SK-N-SH treated with all-trans-retinoic acid at 6 μM for 48 hours (cell line): Measurements from ENCODE around the gene CCNJL.

Experiments
- CREB5 ChIP-seq: fragments of 250-450 bp; sonication (Bioruptor Pico); IDR thresholded peaks from 2 replicates; pipeline ENCODE4 v1.5.1; 2020; ENCODE audit warnings: low read depth, mild to moderate bottlenecking, moderate library complexity
- ESRRG ChIP-seq: fragments of 250-450 bp; sonication (Bioruptor Pico); IDR thresholded peaks from 2 replicates; pipeline ENCODE4 v1.6.1; 2021; ENCODE audit warnings: mild to moderate bottlenecking
- GLIS3 ChIP-seq: fragments of 250-450 bp; sonication (Bioruptor Pico); IDR thresholded peaks from 2 replicates; pipeline ENCODE4 v1.5.0; 2020; ENCODE audit warnings: mild to moderate bottlenecking, moderate library complexity
- OSR1 ChIP-seq: fragments of 250-450 bp; sonication (Bioruptor Pico); IDR thresholded peaks from 2 replicates; pipeline ENCODE4 v1.8.0; 2022; ENCODE audit warnings: moderate library complexity, mild to moderate bottlenecking, inconsistent platforms
- PATZ1 ChIP-seq: fragments of 250-450 bp; sonication (Bioruptor Pico); IDR thresholded peaks from 2 replicates; pipeline ENCODE4 v1.8.0; 2020; ENCODE audit warnings: mild to moderate bottlenecking, moderate library complexity, borderline replicate concordance
- SNAI2 ChIP-seq: fragments of 250-450 bp; sonication (Bioruptor Pico); IDR thresholded peaks from 2 replicates; pipeline ENCODE4 v1.5.0; 2020; ENCODE audit warnings: mild to moderate bottlenecking, moderate library complexity
- ZFP3 ChIP-seq: fragments of 250-450 bp; sonication (Bioruptor Pico); IDR thresholded peaks from 2 replicates; pipeline ENCODE4 v1.5.0; 2020; ENCODE audit warnings: mild to moderate bottlenecking, moderate library complexity
- ZNF565 ChIP-seq: fragments of 450-650 bp; formaldehyde crosslinking; conservative IDR thresholded peaks from 2 replicates; pipeline ENCODE4 v1.5.0; 2020; ENCODE audit warnings: low read depth, mild to moderate bottlenecking, moderate library complexity
- ZNF8 ChIP-seq: fragments of 450-650 bp; formaldehyde crosslinking; IDR thresholded peaks from 2 replicates; pipeline ENCODE4 v1.5.0; 2020; ENCODE audit warnings: mild to moderate bottlenecking, moderate library complexity

GRCh38 chr5:160231783-160232342 lies 80.5 kb downstream of the CCNJL start:
- TF ChIP-seq OSR1 (CRISPR knock-in tag) (no peak), ESRRG (CRISPR knock-in tag) (no peak), ZFP3 (no peak), GLIS3 (CRISPR knock-in tag) (no peak), PATZ1 (CRISPR knock-in tag) (no peak), ZNF565 (CRISPR knock-in tag) (no peak), SNAI2 (CRISPR knock-in tag) (no peak), CREB5 (no peak), ZNF8 (CRISPR knock-in tag) (no peak)
